Measurements from ENCODE around the gene ZDHHC12. TPM values are rescaled to one million over a fixed set of nuclear protein-coding genes. Genes with fewer than 3 reads are reported as not detected.

ZDHHC12 gene, protein sequence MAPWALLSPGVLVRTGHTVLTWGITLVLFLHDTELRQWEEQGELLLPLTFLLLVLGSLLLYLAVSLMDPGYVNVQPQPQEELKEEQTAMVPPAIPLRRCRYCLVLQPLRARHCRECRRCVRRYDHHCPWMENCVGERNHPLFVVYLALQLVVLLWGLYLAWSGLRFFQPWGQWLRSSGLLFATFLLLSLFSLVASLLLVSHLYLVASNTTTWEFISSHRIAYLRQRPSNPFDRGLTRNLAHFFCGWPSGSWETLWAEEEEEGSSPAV
- 10 to 100 TPM; 33.0 to 89.5 (median 76.8) TPM for total RNA-seq
- long read RNA-seq, donor 1, transcript ZDHHC12-201 (5 exons, 1,129 nt), result major isoform, 74 of 85 reads
- long read RNA-seq, donor 1, partial matches to known transcripts, result 4 of 85 reads
- long read RNA-seq, donor 1, other reads (novel, unspliced or antisense), result 7 of 85 reads
- long read RNA-seq, donor 2, transcript ZDHHC12-201 (5 exons, 1,129 nt), result major isoform, 133 of 157 reads
- long read RNA-seq, donor 2, partial matches to known transcripts, result 5 of 157 reads
- long read RNA-seq, donor 2, other reads (novel, unspliced or antisense), result 18 of 157 reads

DNA sequence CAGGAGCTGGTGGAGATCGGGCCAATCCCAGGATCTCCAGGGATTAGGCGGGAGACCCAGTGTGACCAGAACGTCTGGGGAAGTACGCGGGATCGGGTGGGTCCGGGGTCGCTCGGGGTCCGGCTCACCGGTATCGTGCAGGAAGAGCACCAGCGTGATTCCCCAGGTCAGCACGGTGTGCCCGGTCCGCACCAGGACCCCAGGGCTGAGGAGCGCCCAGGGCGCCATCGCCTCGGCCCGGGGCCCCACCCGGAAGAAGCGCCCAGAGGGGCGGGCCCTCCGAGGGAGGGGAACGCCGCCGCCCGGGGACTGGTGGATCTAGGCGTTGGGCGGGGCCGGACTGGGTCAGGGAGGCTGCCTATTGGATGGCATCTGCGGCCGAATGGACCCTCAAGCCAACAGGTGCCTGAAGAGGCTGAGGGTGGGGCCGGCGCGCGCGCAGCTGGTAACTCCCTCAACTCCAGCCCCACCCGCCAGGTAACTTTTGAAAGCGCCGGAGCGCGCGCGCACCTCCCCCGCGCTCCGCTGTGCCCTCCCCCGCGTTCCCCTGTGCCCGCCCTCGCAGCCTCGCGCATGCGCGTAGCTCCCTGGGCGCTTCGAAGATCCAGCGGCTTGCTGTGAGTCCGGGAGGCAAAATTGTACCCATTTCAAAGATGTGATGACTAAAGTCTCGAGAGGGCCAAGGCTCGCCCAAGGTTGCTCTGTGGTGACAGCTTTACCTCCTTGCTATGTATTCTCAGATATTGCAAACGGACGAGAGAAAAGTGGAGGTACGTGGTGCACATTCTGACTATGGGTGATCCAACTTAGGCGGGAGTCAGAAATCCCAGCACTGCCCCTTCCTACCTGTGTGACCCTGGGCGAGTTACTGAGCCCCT, at the start of gene ZDHHC12:
TSS of gene ZDHHC12 (minus strand) at position 262 of the 878 bp plus-strand sequence. CDS start at position 228, 34 bp downstream.
- TF ChIP-seq, protein P1, sequence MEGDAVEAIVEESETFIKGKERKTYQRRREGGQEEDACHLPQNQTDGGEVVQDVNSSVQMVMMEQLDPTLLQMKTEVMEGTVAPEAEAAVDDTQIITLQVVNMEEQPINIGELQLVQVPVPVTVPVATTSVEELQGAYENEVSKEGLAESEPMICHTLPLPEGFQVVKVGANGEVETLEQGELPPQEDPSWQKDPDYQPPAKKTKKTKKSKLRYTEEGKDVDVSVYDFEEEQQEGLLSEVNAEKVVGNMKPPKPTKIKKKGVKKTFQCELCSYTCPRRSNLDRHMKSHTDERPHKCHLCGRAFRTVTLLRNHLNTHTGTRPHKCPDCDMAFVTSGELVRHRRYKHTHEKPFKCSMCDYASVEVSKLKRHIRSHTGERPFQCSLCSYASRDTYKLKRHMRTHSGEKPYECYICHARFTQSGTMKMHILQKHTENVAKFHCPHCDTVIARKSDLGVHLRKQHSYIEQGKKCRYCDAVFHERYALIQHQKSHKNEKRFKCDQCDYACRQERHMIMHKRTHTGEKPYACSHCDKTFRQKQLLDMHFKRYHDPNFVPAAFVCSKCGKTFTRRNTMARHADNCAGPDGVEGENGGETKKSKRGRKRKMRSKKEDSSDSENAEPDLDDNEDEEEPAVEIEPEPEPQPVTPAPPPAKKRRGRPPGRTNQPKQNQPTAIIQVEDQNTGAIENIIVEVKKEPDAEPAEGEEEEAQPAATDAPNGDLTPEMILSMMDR (IDR thresholded peaks at IDR 0.05), result no peak
- DNase-seq (peak; percentile 98 to 100 (median 99)), ATAC-seq (peak; percentile 92)
- H3K9me3 ChIP-seq, result no peaks in the 10 kb centered on the region
- H3K4me3 ChIP-seq, result peak within 1 kb of the TSS; percentile 50
- intact Hi-C loops (cut with DNase I, micrococcal nuclease), result no loop called here
- H3K36me3 ChIP-seq (ENCODE audit: low read depth), result peaks cover 4% of the 10 kb centered on the region
- H3K4me1 ChIP-seq (ENCODE audit: low read depth), result peaks cover 14% of the 10 kb centered on the region

- no peaks in the 10 kb centered on the region for H3K36me3 ChIP-seq (ENCODE audit: low read depth)
- TF ChIP-seq, protein P1 (IDR thresholded peaks at IDR 0.05), result no peak
- H3K4me3 ChIP-seq, result no peak overlapping the region
- no peak for ATAC-seq
- H3K4me1 ChIP-seq (ENCODE audit: low read depth), result peaks cover 15% of the 10 kb centered on the region
- H3K9me3 ChIP-seq, result peaks cover 5% of the 10 kb centered on the region
- no peak for DNase-seq
- intact Hi-C loops (cut with DNase I, micrococcal nuclease), result no loop called here
Observed at GRCh38 chr9:128773049-128773448, 49.1 kb upstream of the ZDHHC12 start.

DNA sequence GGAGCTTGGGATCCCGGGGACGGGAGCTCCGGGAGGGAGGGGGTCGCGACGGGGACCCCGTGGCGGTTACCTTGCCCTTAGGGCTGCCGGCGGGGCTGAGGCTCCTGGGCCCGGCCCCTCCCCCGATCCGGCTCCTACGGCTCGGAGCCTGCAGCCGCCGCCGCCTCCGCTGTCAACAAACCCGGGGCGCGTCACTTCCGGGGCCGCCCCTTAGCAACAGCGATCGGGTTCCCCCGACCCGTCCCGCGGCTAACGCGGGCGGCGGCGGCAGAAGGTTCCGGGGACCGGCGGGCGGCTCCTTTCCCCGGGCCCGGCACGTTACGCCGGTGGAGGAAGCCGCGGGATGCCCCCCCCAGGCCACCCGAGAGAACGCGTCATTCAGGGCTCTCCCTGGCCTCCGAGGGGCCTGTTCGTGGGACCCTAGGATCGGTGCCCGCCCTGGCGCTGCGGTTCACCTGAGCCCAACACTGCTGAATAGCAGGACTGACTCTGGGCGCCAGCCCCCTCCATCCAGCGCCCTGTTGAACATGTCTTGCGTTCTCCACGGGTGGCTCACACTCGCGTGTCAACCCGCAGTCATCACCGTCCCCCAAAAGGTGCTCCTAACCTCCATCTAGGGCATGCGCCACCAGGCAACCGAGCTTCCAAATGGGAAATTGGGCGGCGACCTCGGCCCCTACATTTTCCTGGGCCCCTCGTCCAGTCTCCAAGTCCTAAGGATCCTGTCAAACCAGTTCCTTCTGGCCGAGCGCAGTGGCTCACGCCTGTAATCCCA, 48.0 kb upstream of the ZDHHC12 start, which contains the start of gene ZER1:
TSS of gene ZER1 (minus strand) at position 183 of the 775 bp plus-strand sequence. CDS start 16,362 bp downstream, outside the sequence.
- intact Hi-C loops (cut with DNase I, micrococcal nuclease), result no loop called here

DNA sequence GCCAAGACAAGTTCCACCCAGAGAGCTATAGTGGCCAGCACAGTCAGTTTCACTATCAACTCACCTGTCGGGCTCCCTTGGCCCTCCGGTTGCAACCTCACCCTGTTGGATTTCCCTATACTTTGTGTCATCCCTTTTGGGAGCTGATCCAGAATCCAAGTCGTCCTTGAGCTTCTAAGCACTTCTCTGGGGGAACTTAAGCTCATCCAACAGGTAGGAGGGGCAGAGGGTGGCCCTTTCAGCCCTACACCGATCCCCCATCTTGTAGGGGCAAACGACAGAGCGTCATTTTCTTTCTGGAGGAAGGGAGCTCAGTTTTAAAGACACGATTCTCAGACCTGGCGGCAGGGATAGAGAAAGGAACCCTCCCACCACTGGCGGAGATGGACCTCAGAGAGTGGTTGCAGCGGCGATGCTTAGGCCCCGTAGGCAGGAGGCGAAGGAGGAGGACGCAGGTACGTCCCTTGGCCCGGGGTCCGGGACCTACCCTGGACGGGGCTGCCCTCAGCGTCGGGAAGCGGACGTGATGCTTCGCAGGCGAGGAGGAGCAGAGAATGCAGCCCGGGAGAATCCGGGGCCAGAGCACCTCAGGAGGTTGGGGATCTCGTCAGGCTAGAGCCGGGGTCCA, 47.3 kb upstream of the ZDHHC12 start:
- H3K36me3 ChIP-seq (ENCODE audit: low read depth), result no peaks in the 10 kb centered on the region
- TF ChIP-seq, protein P1 (IDR thresholded peaks at IDR 0.05), result no peak
- peaks cover 5% of the 10 kb centered on the region for H3K9me3 ChIP-seq
- ATAC-seq (peak; percentile 63), DNase-seq (peak in 2 of 3 donors; percentile 44 to 48)
- H3K4me3 ChIP-seq, result peak overlapping the region; percentile 66
- intact Hi-C loops (cut with DNase I, micrococcal nuclease), result no loop called here
- H3K4me1 ChIP-seq (ENCODE audit: low read depth), result peaks cover 15% of the 10 kb centered on the region

More for the DNA sequence above, 48.0 kb upstream of the ZDHHC12 start, which contains the start of gene ZER1:
- ATAC-seq (peak; percentile 98), DNase-seq (peak; percentile 96)
- Histone ChIP-seq H3K4me1 (ENCODE audit: low read depth) (peaks cover 15% of the 10 kb centered on the region), H3K9me3 (peaks cover 5% of the 10 kb centered on the region), H3K4me3 (peak within 1 kb of the TSS; percentile 66), H3K36me3 (ENCODE audit: low read depth) (no peaks in the 10 kb centered on the region)
- TF ChIP-seq, protein P1 (IDR thresholded peaks at IDR 0.05), result no peak
